Activated CD8-positive, alpha-beta memory T cell treated with anti-CD3 and anti-CD28 coated beads, Interleukin-2, amount 50 U/mL, for 24 hours (primary cell): ENCODE data around the gene ZNF280A.
A peak's percentile ranks its signal among the peaks of the same experiment; 100 is the strongest.
"Not testable (repeated sequence)": the region's sequence is repeated elsewhere in the genome, so short reads cannot be mapped to it uniquely, and the experiment has no call there.

Experiments used
- DNase-seq: peaks from one replicate; pipeline ENCODE4 v3.0.0-alpha.2; 2020; ENCODE audit errors: extremely low read depth

Gene ZNF280A

DNA sequence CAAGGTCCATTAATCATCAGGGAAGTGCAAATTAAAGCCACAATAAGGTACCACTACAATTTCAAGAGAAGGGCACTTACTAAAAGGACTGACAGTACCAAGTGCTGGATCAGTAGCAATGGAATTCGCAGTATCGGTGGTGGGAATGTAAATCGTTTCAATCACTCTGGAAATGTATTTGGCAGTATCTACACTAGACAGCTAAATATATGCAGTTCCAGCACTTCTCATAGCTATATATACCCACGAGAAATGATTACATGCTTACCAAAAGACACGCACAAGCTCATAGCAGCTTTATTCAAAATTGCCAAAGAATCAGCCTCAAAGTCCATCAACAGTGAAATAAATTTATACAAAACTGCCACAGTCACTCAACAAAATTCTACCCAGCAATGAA is 7.1 kb downstream of the ZNF280A start:
- no peak for DNase-seq

DNA sequence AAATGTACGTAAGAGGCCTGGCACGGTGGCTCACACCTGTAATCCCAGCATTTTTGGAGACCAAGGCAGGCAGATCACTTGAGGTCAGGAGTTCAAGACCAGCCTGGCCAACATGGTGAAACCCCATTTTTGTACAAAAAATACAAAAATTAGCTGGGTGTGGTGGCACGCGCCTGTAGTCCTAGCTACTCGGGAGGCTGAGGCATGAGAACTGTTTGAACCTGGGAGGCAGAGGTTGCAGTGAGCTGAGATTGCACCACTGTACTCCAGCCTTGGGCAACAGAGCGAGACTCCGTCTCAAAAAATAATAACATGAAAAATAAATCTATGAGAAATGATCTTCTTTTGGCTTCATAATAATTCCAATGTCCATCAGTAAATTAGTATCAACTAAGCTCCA is 9.2 kb downstream of the ZNF280A start:
- DNase-seq: not testable (repeated sequence)

DNA sequence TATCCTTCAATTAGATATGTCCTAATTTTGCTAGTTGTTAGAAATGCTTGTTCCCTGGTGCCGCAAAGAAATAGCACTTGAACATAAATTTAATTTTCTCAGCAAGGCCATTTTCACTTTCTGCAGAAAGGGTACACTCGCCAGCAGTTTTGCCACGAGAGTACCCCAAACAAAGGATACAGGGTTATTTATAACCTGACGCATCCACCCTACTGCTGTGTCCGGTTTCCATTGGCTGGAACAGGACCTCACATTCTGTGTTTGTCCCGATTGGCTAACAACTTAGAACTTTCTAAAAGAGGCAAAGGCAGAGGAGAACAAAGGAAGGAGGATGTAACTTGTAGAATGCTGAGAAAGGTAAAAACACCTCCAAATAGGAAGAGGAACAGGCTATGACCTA is 10.2 kb downstream of the ZNF280A start:
- not testable (repeated sequence) for DNase-seq

DNA sequence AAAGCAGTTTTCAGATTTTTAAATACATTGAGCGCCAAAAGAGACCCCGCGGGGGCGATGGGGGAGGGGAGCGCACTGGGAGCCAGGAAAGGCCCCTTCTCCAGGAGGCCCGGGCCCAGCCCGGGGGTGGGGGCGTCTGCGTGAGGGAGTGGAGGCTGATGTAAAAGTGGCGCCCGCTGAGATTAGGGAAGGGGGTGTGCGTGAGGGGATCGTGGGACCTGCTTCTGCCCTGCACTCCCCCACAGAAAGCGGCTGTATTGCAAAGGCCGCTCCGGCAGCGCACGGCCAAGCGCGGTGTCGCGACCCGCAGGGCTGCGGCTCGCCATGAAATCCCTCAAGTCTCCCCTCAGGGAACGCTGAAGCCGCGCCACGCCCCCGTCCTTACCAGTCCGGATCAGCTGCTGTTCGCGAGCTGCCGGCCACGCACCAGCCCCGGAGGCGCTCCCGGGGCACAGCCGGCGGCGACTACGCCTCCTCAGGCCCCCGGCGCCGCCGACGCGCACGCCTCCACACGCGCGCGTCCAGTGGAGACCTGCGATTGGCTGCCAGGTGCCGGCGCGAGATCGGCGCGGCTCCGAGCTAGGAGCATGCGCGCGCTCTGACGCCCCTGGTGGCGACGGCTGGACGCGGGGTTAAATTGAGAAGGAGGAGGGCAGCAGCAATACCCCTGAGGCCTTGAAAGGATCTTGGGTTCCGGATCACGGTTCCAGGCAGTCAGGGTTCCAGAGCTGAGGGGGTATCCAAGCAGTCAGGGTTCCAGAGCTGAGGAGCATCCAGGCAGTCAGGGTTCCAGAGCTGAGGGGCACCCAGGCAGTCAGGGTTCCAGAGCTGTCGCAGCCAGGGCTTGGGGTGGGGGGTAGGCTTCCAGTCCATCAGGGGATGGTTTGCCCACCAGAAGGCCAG is 11.5 kb downstream of the ZNF280A start, which contains the start of gene ZNF280B:
ZNF280B (minus strand) TSS at position 469 of the 903 bp plus-strand sequence. CDS start 19,344 bp downstream, outside the sequence.
- peak; percentile 53 for DNase-seq

- DNase-seq: no peak
Observed at GRCh38 chr22:22507743-22508273, 12.3 kb downstream of the ZNF280A start.

DNA sequence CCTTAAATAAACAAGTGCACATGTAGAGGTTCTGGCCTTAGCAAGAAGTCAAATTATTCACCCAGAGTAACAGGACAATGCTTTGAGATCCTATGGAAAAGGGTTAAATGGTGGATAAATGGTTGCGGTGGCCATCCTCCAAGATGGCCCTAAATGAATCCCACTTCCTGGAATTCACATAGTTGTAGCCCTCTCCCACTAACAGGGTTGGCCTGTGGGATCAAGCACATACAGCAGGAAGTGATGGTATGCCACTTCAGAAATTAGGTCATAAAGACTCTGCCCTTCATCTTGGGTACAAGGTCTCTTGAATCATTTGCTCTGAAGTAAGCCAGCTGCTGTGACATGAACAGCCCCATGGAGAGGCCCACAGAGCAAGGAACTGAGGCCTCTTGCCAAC is 13.3 kb downstream of the ZNF280A start:
- no peak for DNase-seq

GRCh38 chr22:22498267-22498666 is 21.8 kb downstream of the ZNF280A start:
- DNase-seq: no peak

DNA sequence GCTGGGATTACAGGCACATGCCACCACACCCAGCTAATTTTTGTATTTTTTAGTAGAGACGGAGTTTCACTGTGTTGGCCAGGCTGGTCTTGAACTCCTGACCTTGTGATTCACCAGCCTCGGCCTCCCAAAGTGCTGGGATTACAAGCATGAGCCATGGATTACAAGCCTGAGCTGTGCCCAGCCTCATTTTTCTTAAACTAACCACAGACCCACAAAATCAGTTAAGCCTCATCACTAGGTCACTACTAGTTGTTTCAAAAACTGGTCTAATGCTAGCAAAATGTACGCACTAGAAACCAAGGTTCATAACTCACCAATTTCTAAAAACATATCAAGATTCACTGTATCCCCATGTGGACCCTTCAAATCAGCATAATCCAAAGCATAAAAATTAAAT is 28.5 kb downstream of the ZNF280A start:
- DNase-seq: not testable (repeated sequence)

- DNase-seq: no peak
Observed at GRCh38 chr22:22488736-22489135, 31.3 kb downstream of the ZNF280A start.

- DNase-seq: no peak
Observed at GRCh38 chr22:22487869-22488597, 32.0 kb downstream of the ZNF280A start.

DNA sequence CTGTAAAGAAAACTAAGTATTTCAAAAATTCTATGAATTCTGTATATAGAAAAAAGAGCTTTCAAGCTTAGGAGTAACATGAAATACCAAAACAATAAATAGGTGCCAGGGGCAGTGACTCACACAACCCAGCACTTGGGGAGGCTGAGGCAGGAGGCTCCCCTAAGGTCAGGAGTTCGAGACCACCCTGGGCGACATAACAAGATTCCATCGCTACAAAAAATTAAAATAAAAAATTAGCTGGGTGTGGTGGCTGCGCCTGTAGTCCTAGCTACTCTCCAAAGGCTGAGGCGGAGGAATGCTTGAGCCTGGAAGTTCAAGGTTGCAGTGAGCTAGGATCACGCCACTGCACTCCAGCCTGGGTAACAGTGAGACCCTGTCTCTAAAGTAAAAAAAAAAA is 33.0 kb downstream of the ZNF280A start:
- no peak for DNase-seq

GRCh38 chr22:22486132-22486899 is 33.8 kb downstream of the ZNF280A start:
- no peak for DNase-seq

DNA sequence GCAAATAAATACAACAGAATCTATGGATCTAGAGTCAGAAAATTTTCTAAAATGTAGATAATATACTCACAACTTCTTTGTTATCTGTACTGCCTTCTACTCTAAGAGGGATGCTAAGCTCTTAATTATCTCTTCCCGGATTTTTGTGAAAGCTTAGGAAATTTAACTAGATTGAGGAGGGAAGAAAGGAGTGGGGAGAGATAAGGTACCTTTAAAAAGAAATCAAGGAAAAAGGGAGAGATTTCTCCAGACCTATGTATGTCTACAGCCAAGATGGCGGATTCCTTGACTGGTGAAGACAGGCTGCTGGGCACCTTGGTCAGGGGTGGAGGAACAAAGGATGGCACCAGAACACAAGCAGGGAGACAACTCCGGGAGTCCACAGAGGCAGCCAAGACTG is 34.5 kb downstream of the ZNF280A start:
- DNase-seq: no peak

DNA sequence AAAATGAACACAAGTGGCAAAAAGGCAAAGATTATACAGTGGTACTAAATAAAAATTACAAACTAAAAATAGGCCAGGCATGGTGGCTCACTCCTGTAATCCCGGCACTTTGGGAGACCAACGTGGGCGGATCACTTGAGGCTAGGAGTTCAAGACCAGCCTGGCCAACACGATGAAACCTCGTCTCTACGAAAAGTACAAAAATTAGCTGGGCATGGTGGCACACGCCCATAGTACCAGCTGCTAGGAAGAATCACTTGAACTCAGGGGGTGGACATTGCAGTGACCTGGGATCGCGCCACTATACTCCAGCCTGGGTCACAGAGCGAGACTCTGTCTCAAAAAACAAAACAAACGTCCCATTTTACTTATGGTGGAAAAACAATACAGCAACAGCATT is 36.0 kb downstream of the ZNF280A start:
- DNase-seq: no peak

DNA sequence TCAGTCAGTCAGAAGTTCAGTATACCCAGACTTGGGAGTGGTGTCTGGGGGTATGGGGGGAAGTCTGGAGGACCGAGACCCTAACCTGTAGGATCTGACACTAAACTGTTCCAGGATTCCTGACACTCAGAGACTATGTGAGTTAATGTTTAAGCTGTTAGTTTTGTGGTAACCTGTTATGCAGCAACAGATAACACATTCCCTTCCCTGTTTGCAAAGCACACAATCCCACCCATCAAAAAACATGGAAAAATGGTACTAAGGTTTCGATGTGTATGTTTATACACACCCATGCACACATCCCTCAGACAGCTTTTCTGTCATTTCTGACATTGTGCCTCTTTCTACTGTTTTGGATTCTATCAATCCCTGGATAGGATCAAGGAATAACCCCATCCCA is 39.1 kb downstream of the ZNF280A start:
- no peak for DNase-seq

- no peak for DNase-seq
Observed at GRCh38 chr22:22479999-22480532, 40.0 kb downstream of the ZNF280A start.

- no peak for DNase-seq
Observed at GRCh38 chr22:22479116-22479515, 41.0 kb downstream of the ZNF280A start.

- DNase-seq: no peak
Observed at GRCh38 chr22:22478470-22478869, 41.6 kb downstream of the ZNF280A start.

- DNase-seq: no peak
Observed at GRCh38 chr22:22474733-22475132, 45.3 kb downstream of the ZNF280A start.

- not testable (repeated sequence) for DNase-seq
Observed at GRCh38 chr22:22471104-22471503, 49.0 kb downstream of the ZNF280A start.

DNA sequence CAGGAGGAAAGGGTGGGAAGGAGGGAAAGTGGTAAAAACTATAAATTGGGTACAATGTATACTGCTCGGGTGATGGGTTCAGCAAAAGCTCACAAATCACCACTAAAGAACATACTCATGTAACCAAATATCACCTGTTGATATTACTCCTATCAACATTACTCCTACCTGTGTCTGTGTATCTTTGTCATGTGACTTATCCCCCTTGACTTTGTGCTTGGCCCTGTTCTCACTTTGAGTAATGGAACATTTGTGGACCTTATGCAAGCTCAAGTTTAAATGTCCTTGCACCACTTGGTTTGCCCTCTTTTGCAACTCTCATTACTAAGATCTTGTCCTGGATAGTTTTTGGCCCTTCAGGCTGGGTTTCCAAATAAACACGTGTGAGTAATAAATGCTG is 50.5 kb downstream of the ZNF280A start:
- no peak for DNase-seq
